AG09309 (cell line): ENCODE data around the gene LPAR3.

ENCODE experiments used
- DNase-seq: peaks from one replicate; pipeline ENCODE4 v3.0.0-alpha.2; 2010; ENCODE audit warnings: low read depth
- H3K4me3 ChIP-seq: 2 replicates; pipeline ENCODE4 v1.5.1; 2011; ENCODE audit warnings: mild to moderate bottlenecking, low read depth, low read length, moderate library complexity; ENCODE audit not compliant: control insufficient read depth
- CTCF ChIP-seq: IDR thresholded peaks from 2 replicates; pipeline ENCODE4 v1.5.1; 2011; ENCODE audit warnings: mild to moderate bottlenecking, low read depth, low read length, inconsistent platforms; ENCODE audit not compliant: insufficient read depth, control insufficient read depth; ENCODE audit errors: missing control alignments

Gene LPAR3

GRCh38 chr1:84835169-84835568, 57.8 kb downstream of the LPAR3 start:
- no peak for DNase-seq
- H3K4me3 ChIP-seq = no peak overlapping the region
- no peak for TF ChIP-seq CTCF

- DNase-seq = peak; percentile 55
- no peak for TF ChIP-seq CTCF
- H3K4me3 ChIP-seq = no peak overlapping the region
Observed at GRCh38 chr1:84834419-84835064, 58.5 kb downstream of the LPAR3 start.

GRCh38 chr1:84833194-84833593, 59.8 kb downstream of the LPAR3 start:
- no peak for TF ChIP-seq CTCF
- no peak overlapping the region for H3K4me3 ChIP-seq
- DNase-seq = no peak

- no peak overlapping the region for H3K4me3 ChIP-seq
- TF ChIP-seq CTCF = no peak
- no peak for DNase-seq
Observed at GRCh38 chr1:84830136-84830535, 62.9 kb downstream of the LPAR3 start.

GRCh38 chr1:84827976-84828375, 65.0 kb downstream of the LPAR3 start:
- DNase-seq = no peak
- no peak overlapping the region for H3K4me3 ChIP-seq
- TF ChIP-seq CTCF = no peak

GRCh38 chr1:84827555-84827954, 65.5 kb downstream of the LPAR3 start:
- no peak for TF ChIP-seq CTCF
- no peak for DNase-seq
- no peak overlapping the region for H3K4me3 ChIP-seq

GRCh38 chr1:84825161-84825560, 67.8 kb downstream of the LPAR3 start:
- TF ChIP-seq CTCF = no peak
- no peak for DNase-seq
- no peak overlapping the region for H3K4me3 ChIP-seq
